PC-3 (cell line): ENCODE measurements around the gene KRTAP4-9. TPM values are rescaled to one million over a fixed set of nuclear protein-coding genes. Genes with fewer than 3 reads are reported as not detected.
"Not testable (repeated sequence)": the region's sequence is repeated elsewhere in the genome, so short reads cannot be mapped to it uniquely, and the experiment has no call there.

Experiments
- ATAC-seq: fragments of 200-7000 bp; cut with Tn5 transposase; 2 replicates; pipeline ENCODE4 v1.9.1; 2020; ENCODE audit warnings: mild to moderate bottlenecking, moderate library complexity
- BruUV-seq: library from RNA; stranded (reverse); fragments of 400-500 nt; replicated peaks from 2 replicates; lab custom pipeline; 2021; lab: Mats Ljungman, UMichigan
- CTCF ChIA-PET: fragments of 300-600 bp; sonication (Branson Sonifier 250); formaldehyde crosslinking; loops from one replicate; lab custom pipeline; 2022; ENCODE audit warnings: antibody characterized with exemption; lab: Charles Lee
- POLR2A ChIA-PET: fragments of 300-600 bp; sonication (Branson Sonifier 250); formaldehyde crosslinking; loops from one replicate; lab custom pipeline; 2022; ENCODE audit warnings: antibody characterized with exemption; ENCODE audit not compliant: unreplicated experiment; lab: Charles Lee
- DNase-seq: peaks from one replicate; pipeline ENCODE4 v3.0.0-alpha.2; 2015
- H2AFZ ChIP-seq: fragments of 300-600 bp; sonication (generic); 2 replicates; pipeline ENCODE4 v1.6.0; 2016; ENCODE audit warnings: antibody characterized with exemption, low read length
- H3F3A ChIP-seq: fragments of 300-600 bp; sonication (generic); one replicate; pipeline ENCODE4 v1.6.0; 2017; ENCODE audit warnings: antibody characterized with exemption, low read length, control low read depth, mild to moderate bottlenecking; ENCODE audit not compliant: unreplicated experiment
- H3K27ac ChIP-seq: fragments of 300-600 bp; sonication (generic); 2 replicates; pipeline ENCODE4 v1.5.1; 2016; ENCODE audit warnings: mild to moderate bottlenecking, low read length
- H3K27me3 ChIP-seq: fragments of 300-600 bp; sonication (generic); 2 replicates; pipeline ENCODE4 v1.6.1; 2016; ENCODE audit warnings: low read length, mixed read lengths
- H3K36me3 ChIP-seq: fragments of 300-600 bp; sonication (generic); 2 replicates; pipeline ENCODE4 v1.6.1; 2016; ENCODE audit warnings: low read depth, mixed run types, low read length, mixed read lengths
- H3K4me1 ChIP-seq: fragments of 300-600 bp; sonication (generic); 2 replicates; pipeline ENCODE4 v1.5.1; 2016; ENCODE audit warnings: low read length; ENCODE audit not compliant: insufficient read depth
- H3K4me2 ChIP-seq: fragments of 300-600 bp; sonication (generic); 2 replicates; pipeline ENCODE4 v1.6.0; 2016; ENCODE audit warnings: low read length
- H3K4me3 ChIP-seq: fragments of 300-600 bp; sonication (generic); 2 replicates; pipeline ENCODE4 v1.5.1; 2016; ENCODE audit warnings: mild to moderate bottlenecking, low read length, mixed read lengths
- H3K79me2 ChIP-seq: fragments of 300-600 bp; sonication (generic); 2 replicates; pipeline ENCODE4 v1.6.1; 2017; ENCODE audit warnings: low read length, mixed read lengths
- H3K9ac ChIP-seq: fragments of 300-600 bp; sonication (generic); 2 replicates; pipeline ENCODE4 v1.6.0; 2016; ENCODE audit warnings: mild to moderate bottlenecking, low read length
- H3K9me2 ChIP-seq: fragments of 300-600 bp; sonication (generic); replicated peaks from 2 replicates; pipeline ENCODE4 v1.6.1; 2016; ENCODE audit warnings: mixed run types, low read length, mixed read lengths
- H3K9me3 ChIP-seq: fragments of 300-600 bp; sonication (generic); 2 replicates; pipeline ENCODE4 v1.6.1; 2016; ENCODE audit warnings: low read length, mixed read lengths
- H4K20me1 ChIP-seq: fragments of 300-600 bp; sonication (generic); 2 replicates; pipeline ENCODE4 v1.6.1; 2016; ENCODE audit warnings: low read length, mixed read lengths
- CTCF ChIP-seq: fragments of 300-600 bp; sonication (generic); conservative IDR thresholded peaks from 2 replicates; pipeline ENCODE4 v1.5.1; 2017; ENCODE audit warnings: antibody characterized with exemption, low read depth, mild to moderate bottlenecking, low read length
- EZH2 ChIP-seq: fragments of 300-600 bp; sonication (generic); IDR thresholded peaks from one replicate; pipeline ENCODE4 v1.6.1; 2017; ENCODE audit warnings: antibody characterized with exemption, mild to moderate bottlenecking, low read length; ENCODE audit not compliant: unreplicated experiment
- EZH2phosphoT487 ChIP-seq: fragments of 300-600 bp; sonication (generic); IDR thresholded peaks from 2 replicates; pipeline ENCODE4 v1.6.1; 2018; ENCODE audit warnings: mild to moderate bottlenecking, antibody characterized with exemption, low read length, borderline replicate concordance
- intact Hi-C: fragments of 100-400 bp; cut with micrococcal nuclease; formaldehyde crosslinking; loops from 2 replicates; pipeline ENCODE4 v1.9.0; 2023
- total RNA-seq: library from RNA; depleted of rRNA; stranded (reverse); fragments of >200 nt; gene quantifications from 2 replicates; pipeline ENCODE4 v1.2.3, GENCODE V29; 2014

Gene KRTAP4-9
- total RNA-seq, 1 experiment from 2014 or later, result not detected

GRCh38 chr17:41121742-41122141 lies 16.6 kb downstream of the KRTAP4-9 start:
- no peaks in the 10 kb centered on the region for H3F3A ChIP-seq
- H3K9ac ChIP-seq, result no peak overlapping the region
- no TSS peak for BruUV-seq
- H3K27ac ChIP-seq, result no peak overlapping the region
- H3K4me3 ChIP-seq, result no peak overlapping the region
- ATAC-seq (no peak), DNase-seq (no peak)
- no peaks in the 10 kb centered on the region for H3K36me3 ChIP-seq
- H3K4me1 ChIP-seq, result peaks cover 10% of the 10 kb centered on the region
- POLR2A ChIA-PET, result no interaction called here
- no peaks in the 10 kb centered on the region for H3K9me2 ChIP-seq
- no peaks in the 10 kb centered on the region for H3K9me3 ChIP-seq
- CTCF ChIA-PET, result no interaction called here
- H3K79me2 ChIP-seq, result no peaks in the 10 kb centered on the region
- intact Hi-C loops, result no loop called here
- H4K20me1 ChIP-seq, result no peaks in the 10 kb centered on the region
- no peaks in the 10 kb centered on the region for H3K27me3 ChIP-seq
- no peak overlapping the region for H2AFZ ChIP-seq
- TF ChIP-seq EZH2phosphoT487 (no peak), CTCF (no peak), EZH2 (no peak)
- no peak overlapping the region for H3K4me2 ChIP-seq

GRCh38 chr17:41123292-41123990 lies 18.3 kb downstream of the KRTAP4-9 start:
- H3K79me2 ChIP-seq, H4K20me1 ChIP-seq, CTCF ChIA-PET, H3K9me2 ChIP-seq, H3K27ac ChIP-seq, intact Hi-C loops, H3K36me3 ChIP-seq, H3K4me1 ChIP-seq, H3K4me3 ChIP-seq, H3F3A ChIP-seq, H2AFZ ChIP-seq, H3K9ac ChIP-seq, POLR2A ChIA-PET, BruUV-seq, ATAC-seq, H3K4me2 ChIP-seq, DNase-seq, H3K27me3 ChIP-seq, H3K9me3 ChIP-seq: not testable (repeated sequence)

- CTCF ChIA-PET, H3K9ac ChIP-seq, H3K4me3 ChIP-seq, POLR2A ChIA-PET, H3K4me2 ChIP-seq, H3K79me2 ChIP-seq, H3K36me3 ChIP-seq, H3F3A ChIP-seq, H3K4me1 ChIP-seq, H2AFZ ChIP-seq, H4K20me1 ChIP-seq, BruUV-seq, intact Hi-C loops, H3K9me2 ChIP-seq, H3K27me3 ChIP-seq, ATAC-seq, H3K27ac ChIP-seq, DNase-seq, H3K9me3 ChIP-seq: not testable (repeated sequence)
These were observed 18.8 kb downstream of the KRTAP4-9 start, which contains the start of gene KRTAP4-12 for GRCh38 chr17:41123991-41124371. Gene KRTAP4-12 (minus strand): TSS chr17:41124182. CDS start chr17:41124122, 60 bp downstream.
